Measurements from ENCODE around the gene LPCAT2. TPM values are rescaled to one million over a fixed set of nuclear protein-coding genes. Genes with fewer than 3 reads are reported as not detected.
A peak's percentile ranks its signal among the peaks of the same experiment; 100 is the strongest.

The LPCAT2 gene
- total and polyA plus RNA-seq, 2 of the 13 experiments (the other 11 are each of a cell fraction or from before 2014, with no cell fraction given), result 9.9 to 17.6 TPM

DNA sequence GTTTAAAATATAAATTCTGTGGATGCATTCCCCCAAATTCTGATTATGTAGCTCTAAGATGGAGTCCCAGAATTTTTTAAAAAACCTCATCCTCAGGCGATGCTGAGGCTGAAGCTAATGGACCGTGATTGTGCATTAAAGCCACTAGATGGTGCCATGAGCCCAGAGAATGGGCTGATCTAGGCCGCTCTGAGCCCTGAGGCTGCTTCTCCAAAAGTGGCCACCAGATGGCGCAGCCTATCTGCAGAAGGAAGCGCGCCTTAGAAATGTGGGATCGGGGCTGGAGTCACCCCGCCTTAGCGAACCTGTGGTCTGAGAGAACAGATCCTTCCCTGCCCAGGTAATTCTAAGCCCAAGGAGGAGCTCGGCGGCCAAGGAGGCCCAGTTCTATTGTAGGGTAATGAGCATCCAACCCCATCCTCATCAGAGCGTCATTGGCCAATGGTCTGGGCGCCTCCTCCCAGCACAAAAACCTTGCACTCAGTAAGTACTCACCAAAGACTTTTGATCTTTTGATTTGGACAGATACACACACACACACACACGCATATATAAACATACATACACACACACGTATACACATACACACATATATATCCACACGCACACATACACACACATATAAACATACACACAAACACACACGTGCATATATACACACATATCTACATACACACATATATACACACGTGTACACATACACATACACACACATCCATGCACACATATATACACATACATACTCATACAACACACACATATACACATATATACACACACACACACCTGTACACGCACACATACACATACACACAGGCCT is 43.6 kb upstream of the LPCAT2 start (continued):
- peak; percentile 47 for TF ChIP-seq SIN3B (IDR thresholded peaks at IDR 0.05; ENCODE audit: low read length)
- TF ChIP-seq, protein P1, sequence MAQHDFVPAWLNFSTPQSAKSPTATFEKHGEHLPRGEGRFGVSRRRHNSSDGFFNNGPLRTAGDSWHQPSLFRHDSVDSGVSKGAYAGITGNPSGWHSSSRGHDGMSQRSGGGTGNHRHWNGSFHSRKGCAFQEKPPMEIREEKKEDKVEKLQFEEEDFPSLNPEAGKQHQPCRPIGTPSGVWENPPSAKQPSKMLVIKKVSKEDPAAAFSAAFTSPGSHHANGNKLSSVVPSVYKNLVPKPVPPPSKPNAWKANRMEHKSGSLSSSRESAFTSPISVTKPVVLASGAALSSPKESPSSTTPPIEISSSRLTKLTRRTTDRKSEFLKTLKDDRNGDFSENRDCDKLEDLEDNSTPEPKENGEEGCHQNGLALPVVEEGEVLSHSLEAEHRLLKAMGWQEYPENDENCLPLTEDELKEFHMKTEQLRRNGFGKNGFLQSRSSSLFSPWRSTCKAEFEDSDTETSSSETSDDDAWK (CRISPR knock-in tag; IDR thresholded peaks at IDR 0.05), result no peak
- no peak for TF ChIP-seq ZNF326 (CRISPR knock-in tag; IDR thresholded peaks at IDR 0.05; ENCODE audit: borderline replicate concordance)
- TF ChIP-seq RNF2 (conservative IDR thresholded peaks at IDR 0.05; ENCODE audit: low read depth), result 0 out of 2 replicates have a peak, but pooled peaks have one; percentile 34
- TF ChIP-seq NFIB (CRISPR knock-in tag; IDR thresholded peaks at IDR 0.05; ENCODE audit: borderline replicate concordance), result no peak
- no peak for TF ChIP-seq ARHGAP35 (CRISPR knock-in tag; IDR thresholded peaks at IDR 0.05; ENCODE audit: borderline replicate concordance)
- no peak for TF ChIP-seq REXO4 (CRISPR knock-in tag; IDR thresholded peaks at IDR 0.05; ENCODE audit: borderline replicate concordance)
- peak; percentile 97 for TF ChIP-seq KDM3A (CRISPR knock-in tag; IDR thresholded peaks at IDR 0.05; ENCODE audit: low read depth)
- TF ChIP-seq SALL1 (CRISPR knock-in tag; IDR thresholded peaks at IDR 0.05), result peak; percentile 67
- no peak for TF ChIP-seq TMF1 (CRISPR knock-in tag; IDR thresholded peaks at IDR 0.05; ENCODE audit: low read depth)
- peak; percentile 84 for TF ChIP-seq TEAD3 (CRISPR knock-in tag; optimal IDR thresholded peaks at IDR 0.05; ENCODE audit: borderline replicate concordance)
- no peak for TF ChIP-seq FOXA1 (IDR thresholded peaks at IDR 0.05)
- TF ChIP-seq FOXA1 (CRISPR knock-in tag; IDR thresholded peaks at IDR 0.05), result 0 out of 2 replicates have a peak, but pooled peaks have one; percentile 13
- TF ChIP-seq TBP (CRISPR knock-in tag; IDR thresholded peaks at IDR 0.05), result peak; percentile 90; the same call in 1 of the 2 replicates
- TF ChIP-seq HNRNPUL1 (IDR thresholded peaks at IDR 0.05; ENCODE audit: low read depth, low read length), result no peak
- TF ChIP-seq ZNF331 (CRISPR knock-in tag; IDR thresholded peaks at IDR 0.05), result peak; percentile 69
- no peak for TF ChIP-seq KMT2A (CRISPR knock-in tag; IDR thresholded peaks at IDR 0.05)
- TF ChIP-seq HMG20B (CRISPR knock-in tag; conservative IDR thresholded peaks at IDR 0.05), result 0 out of 2 replicates have a peak, but pooled peaks have one; percentile 50
- no peak for TF ChIP-seq SOX6 (IDR thresholded peaks at IDR 0.05)
- TF ChIP-seq SOX6 (CRISPR knock-in tag; IDR thresholded peaks at IDR 0.05), result peak; percentile 20; the same call in 1 of the 2 replicates
- TF ChIP-seq GATAD2A (CRISPR knock-in tag; IDR thresholded peaks at IDR 0.05), result peak; percentile 62; the same call in 1 of the 2 replicates
- TF ChIP-seq ZNF547 (CRISPR knock-in tag; IDR thresholded peaks at IDR 0.05), result 0 out of 2 replicates have a peak, but pooled peaks have one; percentile 33
- TF ChIP-seq ASH2L (IDR thresholded peaks at IDR 0.05; ENCODE audit: insufficient read length, low read depth, low read length), result peak; percentile 43
- TF ChIP-seq, protein P2, sequence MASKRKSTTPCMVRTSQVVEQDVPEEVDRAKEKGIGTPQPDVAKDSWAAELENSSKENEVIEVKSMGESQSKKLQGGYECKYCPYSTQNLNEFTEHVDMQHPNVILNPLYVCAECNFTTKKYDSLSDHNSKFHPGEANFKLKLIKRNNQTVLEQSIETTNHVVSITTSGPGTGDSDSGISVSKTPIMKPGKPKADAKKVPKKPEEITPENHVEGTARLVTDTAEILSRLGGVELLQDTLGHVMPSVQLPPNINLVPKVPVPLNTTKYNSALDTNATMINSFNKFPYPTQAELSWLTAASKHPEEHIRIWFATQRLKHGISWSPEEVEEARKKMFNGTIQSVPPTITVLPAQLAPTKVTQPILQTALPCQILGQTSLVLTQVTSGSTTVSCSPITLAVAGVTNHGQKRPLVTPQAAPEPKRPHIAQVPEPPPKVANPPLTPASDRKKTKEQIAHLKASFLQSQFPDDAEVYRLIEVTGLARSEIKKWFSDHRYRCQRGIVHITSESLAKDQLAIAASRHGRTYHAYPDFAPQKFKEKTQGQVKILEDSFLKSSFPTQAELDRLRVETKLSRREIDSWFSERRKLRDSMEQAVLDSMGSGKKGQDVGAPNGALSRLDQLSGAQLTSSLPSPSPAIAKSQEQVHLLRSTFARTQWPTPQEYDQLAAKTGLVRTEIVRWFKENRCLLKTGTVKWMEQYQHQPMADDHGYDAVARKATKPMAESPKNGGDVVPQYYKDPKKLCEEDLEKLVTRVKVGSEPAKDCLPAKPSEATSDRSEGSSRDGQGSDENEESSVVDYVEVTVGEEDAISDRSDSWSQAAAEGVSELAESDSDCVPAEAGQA (IDR thresholded peaks at IDR 0.05; ENCODE audit: low read depth), result no peak
- TF ChIP-seq, protein P2 (CRISPR knock-in tag; IDR thresholded peaks at IDR 0.05; ENCODE audit: borderline replicate concordance), result no peak
- TF ChIP-seq SMAD9 (CRISPR knock-in tag; IDR thresholded peaks at IDR 0.05), result no peak

Measured in HepG2 (cell line).